K562 (cell line): ENCODE results near the gene DLGAP1. TPM values are rescaled to one million over a fixed set of nuclear protein-coding genes. Genes with fewer than 3 reads are reported as not detected.

Experiments used
- ATAC-seq: fragments of 200-7000 bp; cut with Tn5 transposase; 3 replicates; pipeline ENCODE4 v1.9.1; 2020; ENCODE audit warnings: moderate library complexity
- BruUV-seq: library from RNA; stranded (reverse); fragments of 400-500 nt; replicated peaks from 2 replicates; lab custom pipeline; 2021; lab: Mats Ljungman, UMichigan
- CTCF ChIA-PET: fragments of 300-600 bp; formaldehyde crosslinking; extraction: SDS; loops from one replicate; lab custom pipeline; 2021; ENCODE audit warnings: low intra/inter-chr PET ratio; lab: Yijun Ruan, JAX
- POLR2A ChIA-PET: fragments of 300-600, 350-650 bp; sonication (Branson Sonifier 250); formaldehyde crosslinking; extraction: SDS; loops from one replicate; lab custom pipeline; 2021; ENCODE audit warnings: antibody characterized with exemption, inconsistent platforms; lab: Yijun Ruan, JAX
- DNase-seq, 4 experiments: peaks; one replicate each; pipeline versions ENCODE4 v3.0.0 to v3.0.0-alpha.2; 2011 to 2018; ENCODE audit warnings: low spot score in 3 of 4, mixed read lengths in 3 of 4; ENCODE audit errors: extremely low read depth in 1 of 4
- FAIRE-seq: peaks from 2 replicates; lab custom pipeline; 2011; peaks lifted over from hg19 to GRCh38; lab: Jason Lieb, UNC
- H2AFZ ChIP-seq: 2 replicates; pipeline ENCODE4 v1.6.0; 2011; ENCODE audit warnings: low read depth, low read length, control low read depth, inconsistent platforms
- H3K27ac ChIP-seq: fragments of 200-600 bp; 3 replicates; pipeline ENCODE4 v1.8.0; 2011; ENCODE audit warnings: low read depth, mild to moderate bottlenecking, control low read depth, inconsistent platforms, low read length, moderate library complexity, mixed read lengths; ENCODE audit errors: extremely low read depth
- H3K27me3 ChIP-seq, 2 experiments: fragments of 300-600 bp in 1 of 2; 2 replicates in 1 of 2; 3 replicates in 1 of 2; pipeline versions ENCODE4 v1.6.0 to v1.8.0; 2011; ENCODE audit warnings: inconsistent platforms in 2 of 2, low read length in 2 of 2, mild to moderate bottlenecking in 1 of 2, mixed read lengths in 1 of 2, moderate library complexity in 1 of 2; ENCODE audit not compliant: control insufficient read depth in 2 of 2, insufficient read depth in 2 of 2
- H3K36me3 ChIP-seq: fragments of 300-600 bp; 3 replicates; pipeline ENCODE4 v1.8.0; 2011; ENCODE audit warnings: mild to moderate bottlenecking, low read length, inconsistent platforms; ENCODE audit not compliant: control insufficient read depth, insufficient read depth
- H3K4me1 ChIP-seq, 2 experiments: fragments of 200-600 bp in 1 of 2; replicated peaks in 1 of 2; 2 replicates in 1 of 2; 3 replicates in 1 of 2; pipeline versions ENCODE4 v1.5.1 to v1.8.0; 2011; ENCODE audit warnings: inconsistent platforms in 2 of 2, low read length in 2 of 2, mild to moderate bottlenecking in 1 of 2, mixed read lengths in 1 of 2, moderate library complexity in 1 of 2; ENCODE audit not compliant: control insufficient read depth in 2 of 2, insufficient read depth in 2 of 2
- H3K4me2 ChIP-seq: 2 replicates; pipeline ENCODE4 v1.6.1; 2011; ENCODE audit warnings: low read length, control low read depth, inconsistent platforms, mixed read lengths; ENCODE audit not compliant: insufficient read depth
- H3K4me3 ChIP-seq: fragments of 200-600 bp; sonication (generic), shearing (Covaris generic); 2 replicates; pipeline ENCODE4 v1.5.1; 2016; ENCODE audit warnings: control low read depth, inconsistent platforms
- H3K79me2 ChIP-seq: fragments of 200-600 bp; 3 replicates; pipeline ENCODE4 v1.8.0; 2011; ENCODE audit warnings: low read length, inconsistent platforms; ENCODE audit not compliant: control insufficient read depth, insufficient read depth
- H3K9ac ChIP-seq, 2 experiments: 2 replicates each; pipeline versions ENCODE4 v1.6.0 to v1.6.1; 2011; ENCODE audit warnings: low read depth in 2 of 2, low read length in 2 of 2, control low read depth in 1 of 2, inconsistent platforms in 1 of 2, mild to moderate bottlenecking in 1 of 2, mixed read lengths in 1 of 2; ENCODE audit not compliant: insufficient read depth in 1 of 2
- H3K9me1 ChIP-seq: one replicate; pipeline ENCODE4 v1.6.0; 2011; ENCODE audit warnings: inconsistent platforms, mild to moderate bottlenecking, low read length, moderate library complexity; ENCODE audit not compliant: control insufficient read depth, insufficient read depth
- H3K9me3 ChIP-seq: replicated peaks from 2 replicates; pipeline ENCODE4 v1.5.1; 2011; ENCODE audit warnings: low read depth, low read length, inconsistent platforms; ENCODE audit not compliant: control insufficient read depth, insufficient read depth
- H4K20me1 ChIP-seq: replicated peaks from 2 replicates; pipeline ENCODE4 v1.6.1; 2011; ENCODE audit warnings: low read length, inconsistent platforms, mixed read lengths; ENCODE audit not compliant: control insufficient read depth, insufficient read depth
- CBFA2T3 ChIP-seq: fragments of 450-650 bp; IDR thresholded peaks from 2 replicates; pipeline ENCODE4 v1.6.1; 2017
- HLTF ChIP-seq: fragments of 450-650 bp; IDR thresholded peaks from 2 replicates; pipeline ENCODE4 v1.6.1; 2016
- MEF2D ChIP-seq: conservative IDR thresholded peaks from 2 replicates; pipeline ENCODE4 v1.6.1; 2016; ENCODE audit warnings: low read depth, missing genetic modification characterization, missing compliant biosample characterization
- NFE2 ChIP-seq: IDR thresholded peaks from 2 replicates; pipeline ENCODE4 v1.6.1; 2014; ENCODE audit warnings: antibody characterized with exemption, low read depth
- NR1H2 ChIP-seq: sonication (generic); formaldehyde crosslinking; IDR thresholded peaks from 2 replicates; pipeline ENCODE4 v1.4.0; 2020; ENCODE audit warnings: mild to moderate bottlenecking, missing genetic modification reagents
- POLR3A ChIP-seq: IDR thresholded peaks from 2 replicates; pipeline ENCODE4 v1.6.1; 2011; ENCODE audit warnings: borderline replicate concordance, mild to moderate bottlenecking, moderate library complexity; ENCODE audit not compliant: insufficient read length, insufficient read depth; ENCODE audit errors: extremely low read depth
- SMARCC2 ChIP-seq: fragments of 450-650 bp; IDR thresholded peaks from 2 replicates; pipeline ENCODE4 v1.6.1; 2017; ENCODE audit warnings: antibody characterized with exemption, moderate library complexity, mild to moderate bottlenecking, low read depth
- ZBTB8A ChIP-seq: fragments of 450-650 bp; IDR thresholded peaks from 2 replicates; pipeline ENCODE4 v1.6.1; 2018; ENCODE audit warnings: mild to moderate bottlenecking, moderate library complexity; ENCODE audit not compliant: partially characterized antibody
- ZNF133 ChIP-seq: fragments of 250-450 bp; sonication (Bioruptor Pico); IDR thresholded peaks from 2 replicates; pipeline ENCODE4 v1.4.0; 2020; ENCODE audit warnings: mild to moderate bottlenecking
- ZNF24 ChIP-seq: fragments of 450-650 bp; IDR thresholded peaks from 2 replicates; pipeline ENCODE4 v1.6.1; 2016
- ZNF3 ChIP-seq: fragments of 250-450 bp; sonication (Bioruptor Pico); IDR thresholded peaks from 2 replicates; pipeline ENCODE4 v1.5.0; 2021; ENCODE audit warnings: mild to moderate bottlenecking, moderate library complexity
- ZNF318 ChIP-seq, 2 experiments: fragments of 450-650 bp; IDR thresholded peaks; 2 replicates each; pipeline ENCODE4 v1.6.1; 2016; ENCODE audit warnings: mild to moderate bottlenecking in 2 of 2, borderline replicate concordance in 1 of 2, low read depth in 1 of 2, moderate library complexity in 1 of 2
- WGBS: fragments of 100-300 bp; shearing (Covaris generic); methylation state at CpG from one replicate; pipeline ENCODE4 v1.1.6; 2016; ENCODE audit warnings: low coverage, mixed read lengths; ENCODE audit not compliant: insufficient coverage; ENCODE audit errors: missing lambda C conversion rate; 5-methylcytosine and 5-hydroxymethylcytosine counted together
- in situ Hi-C: fragments of 300-500 bp; cut with MboI; formaldehyde crosslinking; loops from 4 replicates; pipeline ENCODE4 v1.15.0; 2018; ENCODE audit warnings: inconsistent platforms, mixed read lengths
- intact Hi-C: fragments of 100-400 bp; cut with micrococcal nuclease; formaldehyde crosslinking; loops from 2 replicates; pipeline ENCODE4 v1.14.2; 2022
- polyA plus RNA-seq, 8 experiments: library from polyadenylated mRNA; depleted of rRNA in 4 of 8; stranded (reverse) in 5 of 8; unstranded in 3 of 8; fragments of >200 nt; fragmentation: Nextera tagmentation in 2 of 8; fragmentation: Illumina TruSeq in 1 of 8; extraction: Ambion mirVana in 2 of 8; extraction: Trizol in 1 of 8; gene quantifications; 2 replicates each; pipeline versions ENCODE4 v1.2.1 to v1.2.3, GENCODE V29; 2011 to 2014; ENCODE audit warnings: inconsistent platforms in 1 of 8, missing spikeins in 1 of 8
- total RNA-seq, 7 experiments: library from RNA; depleted of rRNA in 6 of 7; stranded (reverse); fragments of >200 nt in 6 of 7; fragmentation: Illumina TruSeq in 2 of 7; extraction: Trizol in 2 of 7; gene quantifications; 2 replicates each; pipeline versions ENCODE4 v1.2.1 to v1.2.3, GENCODE V29; 2011 to 2021; ENCODE audit warnings: low replicate concordance in 1 of 7
- TF ChIP-seq, protein P1 (sequence below): sonication (generic); formaldehyde crosslinking; IDR thresholded peaks from 2 replicates; pipeline ENCODE4 v1.8.1; 2022; ENCODE audit warnings: missing genetic modification reagents
- TF ChIP-seq, protein P2 (sequence below): fragments of 450-650 bp; formaldehyde crosslinking; IDR thresholded peaks from 2 replicates; pipeline ENCODE4 v1.4.0; 2020; ENCODE audit warnings: mild to moderate bottlenecking, moderate library complexity

DLGAP1 gene
- total and polyA plus RNA-seq, 9 of the 15 experiments (the other 6 are each of a cell fraction or from before 2014, with no cell fraction given) = 0.04 to 0.22 (median 0.08) TPM

DNA sequence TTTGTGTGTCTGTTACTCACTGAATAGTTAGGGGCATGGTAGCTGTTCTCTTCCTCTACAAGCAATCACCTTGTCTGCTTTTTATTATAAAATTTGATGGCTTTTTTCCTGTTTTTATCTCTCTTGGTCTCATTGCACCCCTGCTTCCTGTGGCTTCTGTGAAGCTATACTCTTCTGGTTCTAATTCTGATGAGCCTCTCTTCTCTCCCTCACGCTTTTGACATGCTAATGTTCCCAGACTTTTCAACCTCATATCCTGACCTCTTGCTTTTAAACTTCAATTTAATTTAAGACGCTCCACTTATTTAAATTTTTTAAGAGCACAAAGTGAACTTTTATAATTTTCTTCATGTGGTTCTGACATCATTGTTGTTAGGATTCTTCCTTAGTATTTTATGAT is 361.4 kb downstream of the DLGAP1 start:
- ChIA-PET CTCF (no interaction called here), POLR2A (interaction anchor here (0.7 kb wide), 1 partner anchor 15 kb away, joined by 3 read pairs; no protein-coding TSS in a partner anchor)
- Histone ChIP-seq H3K27ac (no peak overlapping the region), H3K9me3 (no peaks in the 10 kb centered on the region), H3K27me3 (no peaks in the 10 kb centered on the region), H2AFZ (no peak overlapping the region), H3K9ac (no peak overlapping the region), H3K79me2 (no peaks in the 10 kb centered on the region), H3K9me1 (no peaks in the 10 kb centered on the region), H3K4me1 (no peaks in the 10 kb centered on the region), H3K4me3 (no peak overlapping the region), H3K4me2 (no peak overlapping the region), H3K36me3 (no peaks in the 10 kb centered on the region), H4K20me1 (no peaks in the 10 kb centered on the region)
- DNase-seq (no peak), ATAC-seq (no peak), FAIRE-seq (no peak)
- no TSS peak for BruUV-seq
- in situ Hi-C loops (no loop called here), intact Hi-C loops (no loop called here)
- 5% methylated on average over 2 of the region's 2 CpGs for WGBS
- TF ChIP-seq POLR3A (no peak), CBFA2T3 (no peak), ZNF3 (no peak), MEF2D (tag) (no peak), ZNF318 (IDR thresholded peaks at IDR 0.05; ENCODE audit: borderline replicate concordance in 1 of 2, low read depth in 1 of 2) (no peak), NR1H2 (CRISPR knock-in tag) (no peak), SMARCC2 (no peak), NFE2 (no peak), HLTF (no peak), ZBTB8A (no peak), ZNF133 (CRISPR knock-in tag) (no peak), ZNF24 (no peak)
- TF ChIP-seq, protein P1, sequence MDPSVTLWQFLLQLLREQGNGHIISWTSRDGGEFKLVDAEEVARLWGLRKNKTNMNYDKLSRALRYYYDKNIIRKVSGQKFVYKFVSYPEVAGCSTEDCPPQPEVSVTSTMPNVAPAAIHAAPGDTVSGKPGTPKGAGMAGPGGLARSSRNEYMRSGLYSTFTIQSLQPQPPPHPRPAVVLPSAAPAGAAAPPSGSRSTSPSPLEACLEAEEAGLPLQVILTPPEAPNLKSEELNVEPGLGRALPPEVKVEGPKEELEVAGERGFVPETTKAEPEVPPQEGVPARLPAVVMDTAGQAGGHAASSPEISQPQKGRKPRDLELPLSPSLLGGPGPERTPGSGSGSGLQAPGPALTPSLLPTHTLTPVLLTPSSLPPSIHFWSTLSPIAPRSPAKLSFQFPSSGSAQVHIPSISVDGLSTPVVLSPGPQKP (CRISPR knock-in tag) = no peak
- TF ChIP-seq, protein P2, sequence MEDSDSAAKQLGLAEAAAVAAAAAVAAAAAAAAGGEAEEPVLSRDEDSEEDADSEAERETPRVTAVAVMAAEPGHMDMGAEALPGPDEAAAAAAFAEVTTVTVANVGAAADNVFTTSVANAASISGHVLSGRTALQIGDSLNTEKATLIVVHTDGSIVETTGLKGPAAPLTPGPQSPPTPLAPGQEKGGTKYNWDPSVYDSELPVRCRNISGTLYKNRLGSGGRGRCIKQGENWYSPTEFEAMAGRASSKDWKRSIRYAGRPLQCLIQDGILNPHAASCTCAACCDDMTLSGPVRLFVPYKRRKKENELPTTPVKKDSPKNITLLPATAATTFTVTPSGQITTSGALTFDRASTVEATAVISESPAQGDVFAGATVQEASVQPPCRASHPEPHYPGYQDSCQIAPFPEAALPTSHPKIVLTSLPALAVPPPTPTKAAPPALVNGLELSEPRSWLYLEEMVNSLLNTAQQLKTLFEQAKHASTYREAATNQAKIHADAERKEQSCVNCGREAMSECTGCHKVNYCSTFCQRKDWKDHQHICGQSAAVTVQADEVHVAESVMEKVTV = no peak
